Stimulated activated effector memory CD8-positive, alpha-beta T cell treated with anti-CD3 and anti-CD28 coated beads, Interleukin-12 subunit alpha, Interleukin-12 subunit beta, amount 100 ng/mL, for 72 hours (primary cell): Measurements from ENCODE around the gene CACNG1.
A peak's percentile ranks its signal among the peaks of the same experiment; 100 is the strongest.

Source experiments
- ATAC-seq: fragments of 150-1000 bp; cut with Tn5 transposase; 2 replicates; pipeline ENCODE4 v1.10.0; 2021
- DNase-seq, 2 donors: peaks; one replicate each; pipeline ENCODE4 v3.0.0; 2021 to 2022; ENCODE audit warnings: low spot score in 2 of 2
- H3K27ac Mint-ChIP-seq: one replicate; pipeline ENCODE4 v1.8.0; 2022; ENCODE audit warnings: mild to moderate bottlenecking, mixed read lengths
- H3K36me3 Mint-ChIP-seq: one replicate; pipeline ENCODE4 v1.8.0; 2022; ENCODE audit warnings: mild to moderate bottlenecking, mixed read lengths
- H3K4me1 Mint-ChIP-seq: one replicate; pipeline ENCODE4 v1.8.0; 2022; ENCODE audit warnings: mixed read lengths
- H3K4me3 Mint-ChIP-seq: one replicate; pipeline ENCODE4 v1.8.0; 2022; ENCODE audit warnings: mild to moderate bottlenecking, mixed read lengths
- H3K9me3 Mint-ChIP-seq: one replicate; pipeline ENCODE4 v1.8.0; 2022; ENCODE audit warnings: mixed read lengths

The CACNG1 gene

DNA sequence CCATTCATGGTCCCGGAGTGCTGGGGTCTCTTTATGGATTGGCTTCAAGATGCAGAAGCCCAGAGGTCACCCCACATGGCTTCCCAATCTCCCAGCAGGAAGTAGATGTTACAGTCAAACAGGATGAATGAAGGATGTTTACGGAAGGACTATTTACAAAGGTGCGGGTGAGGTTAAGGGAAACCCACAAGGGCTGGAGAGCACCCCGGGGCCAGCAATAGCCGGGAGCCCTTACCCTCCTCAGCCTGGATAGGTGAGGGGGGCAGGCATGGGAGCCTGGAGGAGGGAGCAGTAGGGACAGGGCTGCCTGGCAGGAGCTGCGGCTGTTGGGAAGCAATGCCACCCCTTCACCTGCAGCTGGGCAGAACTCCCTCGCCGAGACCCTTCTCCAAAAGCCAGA is 24.5 kb upstream of the CACNG1 start:
- Mint-ChIP-seq H3K27ac (no peak overlapping the region), H3K4me3 (no peak overlapping the region), H3K9me3 (no peaks in the 10 kb centered on the region), H3K36me3 (no peaks in the 10 kb centered on the region), H3K4me1 (no peaks in the 10 kb centered on the region)
- ATAC-seq (no peak), DNase-seq (no peak)

DNA sequence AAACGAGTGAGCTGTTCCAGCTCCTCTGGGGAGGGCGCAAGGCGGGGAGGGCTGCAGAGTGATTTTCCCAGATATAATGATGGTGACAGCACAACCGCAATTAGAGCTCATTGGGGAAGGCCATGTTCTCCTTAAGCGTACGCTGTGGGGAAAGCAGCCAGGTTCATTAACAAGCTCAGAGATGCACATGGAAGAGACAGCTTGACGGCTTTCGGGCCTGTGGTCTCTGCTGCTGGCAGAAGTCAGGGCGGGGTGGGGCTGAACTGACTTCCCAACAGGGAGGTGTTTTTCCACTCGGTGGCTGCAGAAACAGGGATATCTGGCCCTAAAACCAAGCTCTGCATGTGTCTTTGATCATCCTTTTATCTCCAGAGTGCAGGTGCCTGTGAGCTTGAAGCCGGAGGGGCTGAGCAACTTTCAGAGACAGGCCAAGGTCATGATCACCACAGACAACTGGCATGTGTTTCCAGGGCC is 24.0 kb upstream of the CACNG1 start:
- no peak for ATAC-seq
- Mint-ChIP-seq H3K9me3 (no peaks in the 10 kb centered on the region), H3K4me1 (no peaks in the 10 kb centered on the region), H3K4me3 (no peak overlapping the region), H3K27ac (no peak overlapping the region), H3K36me3 (no peaks in the 10 kb centered on the region)
- DNase-seq, result no peak

DNA sequence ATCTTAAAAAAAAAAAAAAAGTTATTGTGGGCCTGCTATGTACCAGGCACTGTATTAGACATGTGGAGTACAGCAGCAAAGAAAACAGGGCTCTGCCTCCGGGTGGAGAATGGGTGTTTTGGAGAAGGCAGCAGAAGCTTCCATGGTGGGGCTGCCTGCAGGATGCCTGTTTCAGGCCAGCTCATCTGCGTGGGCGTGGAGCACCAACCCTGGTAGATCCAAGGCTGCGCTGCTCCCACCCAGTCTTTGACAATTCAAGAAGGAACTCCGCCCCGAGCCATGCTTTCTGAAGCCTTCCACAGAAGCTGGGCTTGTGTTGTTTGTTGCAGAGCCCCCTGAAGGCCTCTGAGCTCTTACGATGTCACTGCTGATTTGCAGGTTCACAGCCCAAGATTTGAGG is 23.2 kb upstream of the CACNG1 start:
- Mint-ChIP-seq H3K4me1 (no peaks in the 10 kb centered on the region), H3K27ac (no peak overlapping the region), H3K9me3 (no peaks in the 10 kb centered on the region), H3K36me3 (no peaks in the 10 kb centered on the region), H3K4me3 (no peak overlapping the region)
- DNase-seq, result no peak
- no peak for ATAC-seq

DNA sequence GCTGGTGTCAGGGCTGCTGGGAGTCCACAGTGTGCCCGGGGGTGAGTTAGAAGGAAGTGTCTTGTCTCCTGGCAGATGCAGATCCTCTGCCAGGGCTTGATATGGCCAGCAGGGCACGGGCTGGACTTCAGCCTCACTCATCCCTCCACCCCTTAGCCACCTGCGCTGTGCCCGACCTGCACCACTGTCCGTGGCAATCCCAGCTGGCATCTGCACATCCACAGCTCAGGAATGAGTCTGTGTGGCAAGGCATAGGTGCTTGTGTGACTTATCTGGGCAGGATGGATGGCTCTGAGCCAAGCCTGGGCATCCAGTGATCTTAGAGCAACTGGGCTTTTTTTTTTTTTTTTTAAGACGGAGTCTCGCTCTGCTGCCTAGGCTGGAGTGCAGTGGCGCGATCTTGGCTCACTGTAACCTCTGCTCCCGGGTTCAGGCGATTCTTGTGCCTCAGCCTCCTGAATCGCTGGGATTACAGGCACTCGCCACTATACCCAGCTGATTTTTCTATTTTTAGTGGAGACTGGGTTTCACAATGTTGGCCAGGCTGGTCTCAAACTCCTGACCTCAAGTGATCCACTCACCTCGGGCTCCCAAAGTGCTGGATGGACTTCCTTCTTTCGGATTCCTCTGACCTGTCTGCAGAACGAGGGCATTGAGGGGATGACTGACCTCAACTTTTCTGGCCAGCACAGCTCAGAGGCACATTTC is 22.5 kb upstream of the CACNG1 start:
- no peaks in the 10 kb centered on the region for H3K9me3 Mint-ChIP-seq
- ATAC-seq (no peak), DNase-seq (no peak)
- H3K36me3 Mint-ChIP-seq, result no peaks in the 10 kb centered on the region
- H3K4me3 Mint-ChIP-seq, result no peak overlapping the region
- no peaks in the 10 kb centered on the region for H3K4me1 Mint-ChIP-seq
- H3K27ac Mint-ChIP-seq, result no peak overlapping the region

DNA sequence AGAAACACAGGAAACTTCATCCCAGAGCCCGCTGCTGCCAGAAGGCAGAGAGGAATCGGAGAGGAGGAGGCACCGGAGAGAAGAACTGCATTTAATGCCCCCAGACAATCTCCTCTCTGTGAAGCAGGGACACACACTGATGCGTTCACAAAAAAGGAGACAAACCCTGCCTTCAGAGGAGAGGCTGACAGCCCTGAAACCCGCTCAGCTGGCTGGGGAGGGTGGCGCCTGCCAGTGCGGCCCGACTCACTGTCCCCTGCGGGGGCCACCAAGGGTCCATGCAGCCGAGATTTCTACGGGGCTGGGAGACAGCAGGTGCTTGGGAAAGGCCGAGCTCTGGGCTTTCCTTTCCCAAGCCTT is 21.9 kb upstream of the CACNG1 start:
- Mint-ChIP-seq H3K9me3 (no peaks in the 10 kb centered on the region), H3K4me3 (no peak overlapping the region), H3K36me3 (no peaks in the 10 kb centered on the region), H3K27ac (no peak overlapping the region), H3K4me1 (no peaks in the 10 kb centered on the region)
- DNase-seq, result no peak
- ATAC-seq, result no peak

DNA sequence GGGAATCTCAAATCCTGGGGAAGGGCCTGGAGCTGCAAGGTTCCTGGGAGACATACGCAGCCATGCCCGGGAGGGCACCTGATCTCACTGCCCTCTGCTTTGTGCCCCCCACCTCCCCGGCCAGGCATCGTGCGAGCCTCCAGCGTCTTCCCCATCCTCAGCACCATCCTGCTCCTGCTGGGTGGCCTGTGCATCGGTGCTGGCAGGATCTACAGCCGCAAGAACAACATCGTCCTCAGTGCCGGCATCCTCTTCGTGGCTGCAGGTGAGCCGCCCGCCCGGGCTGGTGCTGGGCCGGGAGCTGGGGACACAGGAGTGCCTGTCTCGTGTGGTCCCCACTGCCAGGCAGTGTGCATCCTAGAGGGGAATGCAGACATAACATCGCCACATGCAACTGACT is 19.6 kb upstream of the CACNG1 start:
- Mint-ChIP-seq H3K27ac (no peak overlapping the region), H3K9me3 (no peaks in the 10 kb centered on the region), H3K4me3 (no peak overlapping the region), H3K36me3 (no peaks in the 10 kb centered on the region), H3K4me1 (no peaks in the 10 kb centered on the region)
- ATAC-seq, result no peak
- no peak for DNase-seq

DNA sequence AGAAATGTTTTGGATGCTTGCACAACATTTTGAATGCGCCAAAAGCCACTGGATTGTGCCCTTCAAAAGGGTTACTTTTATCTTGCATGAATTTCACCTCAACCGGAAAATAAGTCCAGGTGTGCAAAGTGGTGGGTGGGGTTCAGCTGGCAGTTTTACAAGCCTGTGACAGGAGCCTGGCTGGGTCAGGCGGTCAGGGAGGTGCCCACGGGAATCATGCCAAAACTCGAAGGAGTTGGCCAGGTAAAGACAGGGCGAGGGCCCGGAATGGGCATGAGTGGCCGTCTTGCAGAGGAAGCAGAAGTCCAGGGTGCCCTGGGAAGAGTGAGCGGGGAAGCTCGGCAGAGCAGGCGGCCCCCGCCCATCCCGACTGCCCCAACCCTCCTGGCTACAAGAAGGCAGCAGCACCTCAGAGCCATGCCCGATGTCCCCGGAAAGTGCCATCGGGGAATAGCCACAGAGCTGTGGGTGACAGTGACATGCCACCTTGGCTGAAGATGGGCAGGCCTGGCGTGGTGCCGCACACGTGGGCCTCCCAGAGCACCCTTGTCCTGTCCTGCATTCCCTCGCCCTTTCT is 19.1 kb upstream of the CACNG1 start:
- no peaks in the 10 kb centered on the region for H3K4me1 Mint-ChIP-seq
- no peak overlapping the region for H3K4me3 Mint-ChIP-seq
- ATAC-seq, result no peak
- H3K36me3 Mint-ChIP-seq, result no peaks in the 10 kb centered on the region
- no peak overlapping the region for H3K27ac Mint-ChIP-seq
- no peaks in the 10 kb centered on the region for H3K9me3 Mint-ChIP-seq
- no peak for DNase-seq

DNA sequence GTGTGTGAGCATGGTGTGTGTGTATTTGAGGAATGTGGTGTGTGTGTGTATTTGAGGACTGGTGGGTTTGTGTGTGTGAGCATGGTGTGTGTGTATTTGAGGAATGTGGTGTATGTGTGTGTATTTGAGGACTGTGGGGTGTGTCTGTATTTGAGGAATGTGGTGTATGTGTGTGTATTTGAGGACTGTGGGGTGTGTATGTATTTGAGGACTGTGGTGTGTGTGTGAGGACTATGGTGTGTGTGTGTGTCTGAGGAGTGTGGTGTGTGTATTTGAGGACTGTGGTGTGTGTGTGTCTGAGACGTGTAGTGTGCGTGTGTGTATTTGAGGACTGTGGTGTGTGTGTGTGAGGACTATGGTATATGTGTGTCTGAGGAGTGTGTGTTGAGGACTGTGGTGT is 18.0 kb upstream of the CACNG1 start:
- Mint-ChIP-seq H3K27ac (no peak overlapping the region), H3K4me1 (no peaks in the 10 kb centered on the region), H3K4me3 (no peak overlapping the region), H3K36me3 (no peaks in the 10 kb centered on the region), H3K9me3 (no peaks in the 10 kb centered on the region)
- no peak for DNase-seq
- no peak for ATAC-seq

DNA sequence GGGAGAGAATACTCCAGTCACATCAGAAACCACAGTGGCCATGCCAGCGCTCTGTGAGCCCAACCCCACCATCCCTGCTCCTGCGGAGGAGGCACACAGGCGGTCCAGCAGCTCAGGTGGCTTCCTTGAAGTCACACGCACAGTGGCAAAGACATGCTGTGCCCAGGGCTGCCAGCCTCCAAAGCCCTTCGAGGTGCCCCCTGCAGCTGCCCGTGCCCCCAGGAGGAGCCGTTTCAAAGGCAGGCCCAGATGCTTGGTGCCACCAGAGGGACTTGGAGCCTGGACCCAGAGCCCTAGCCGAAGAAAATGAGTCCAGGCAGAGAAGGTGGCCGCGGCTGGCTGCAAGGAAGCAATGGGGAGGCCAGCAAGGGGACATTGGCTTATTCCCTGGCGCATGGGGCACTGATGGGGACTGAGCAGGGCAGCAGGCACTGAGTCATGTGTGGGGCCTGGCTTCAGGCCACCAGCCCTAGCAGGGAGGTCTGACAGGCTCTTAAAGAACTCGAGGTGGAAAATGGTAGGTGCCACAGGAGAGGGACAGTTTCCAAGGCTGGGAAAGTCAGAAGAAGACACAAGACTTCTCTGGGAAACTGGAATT is 17.2 kb upstream of the CACNG1 start:
- ATAC-seq (no peak), DNase-seq (no peak)
- Mint-ChIP-seq H3K9me3 (no peaks in the 10 kb centered on the region), H3K4me1 (no peaks in the 10 kb centered on the region), H3K36me3 (no peaks in the 10 kb centered on the region), H3K27ac (no peak overlapping the region), H3K4me3 (no peak overlapping the region)

DNA sequence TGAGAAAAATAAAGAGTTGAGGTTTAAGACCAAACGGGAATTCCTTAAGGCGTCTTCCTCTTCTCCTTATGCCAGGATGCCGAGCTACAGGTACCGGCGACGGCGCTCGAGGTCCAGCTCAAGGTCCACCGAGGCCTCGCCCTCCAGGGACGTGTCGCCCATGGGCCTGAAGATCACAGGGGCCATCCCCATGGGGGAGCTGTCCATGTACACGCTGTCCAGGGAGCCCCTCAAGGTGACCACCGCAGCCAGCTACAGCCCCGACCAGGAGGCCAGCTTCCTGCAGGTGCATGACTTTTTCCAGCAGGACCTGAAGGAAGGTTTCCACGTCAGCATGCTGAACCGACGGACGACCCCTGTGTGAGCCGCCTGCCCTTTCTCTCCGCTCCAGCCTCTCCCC is 13.7 kb upstream of the CACNG1 start:
- ATAC-seq (no peak), DNase-seq (no peak)
- H3K4me3 Mint-ChIP-seq, result no peak overlapping the region
- H3K36me3 Mint-ChIP-seq, result no peaks in the 10 kb centered on the region
- H3K9me3 Mint-ChIP-seq, result no peaks in the 10 kb centered on the region
- peaks cover 4% of the 10 kb centered on the region for H3K4me1 Mint-ChIP-seq
- no peak overlapping the region for H3K27ac Mint-ChIP-seq

DNA sequence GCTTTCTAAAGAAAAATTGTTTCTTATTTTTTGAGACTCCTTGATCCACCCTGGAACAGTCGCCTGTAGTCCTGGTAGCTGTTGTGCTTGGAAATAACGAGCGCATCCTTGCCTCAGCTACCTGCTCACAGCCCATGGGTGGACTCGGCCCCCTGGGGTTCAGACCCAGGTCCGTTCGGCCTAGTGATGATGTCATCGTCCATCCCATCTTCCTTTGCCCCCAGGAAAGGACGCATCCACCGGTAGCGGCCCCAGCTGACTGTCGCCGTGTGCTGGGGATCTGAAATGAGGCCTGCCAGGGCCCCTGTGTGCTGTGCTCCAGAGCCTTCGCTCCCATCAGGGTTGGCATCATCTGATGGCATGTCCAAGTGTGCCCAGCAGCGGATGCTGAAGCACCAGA is 12.0 kb upstream of the CACNG1 start:
- no peak for ATAC-seq
- Mint-ChIP-seq H3K27ac (no peak overlapping the region), H3K4me3 (no peak overlapping the region), H3K4me1 (peaks cover 6% of the 10 kb centered on the region), H3K9me3 (no peaks in the 10 kb centered on the region), H3K36me3 (no peaks in the 10 kb centered on the region)
- no peak for DNase-seq

DNA sequence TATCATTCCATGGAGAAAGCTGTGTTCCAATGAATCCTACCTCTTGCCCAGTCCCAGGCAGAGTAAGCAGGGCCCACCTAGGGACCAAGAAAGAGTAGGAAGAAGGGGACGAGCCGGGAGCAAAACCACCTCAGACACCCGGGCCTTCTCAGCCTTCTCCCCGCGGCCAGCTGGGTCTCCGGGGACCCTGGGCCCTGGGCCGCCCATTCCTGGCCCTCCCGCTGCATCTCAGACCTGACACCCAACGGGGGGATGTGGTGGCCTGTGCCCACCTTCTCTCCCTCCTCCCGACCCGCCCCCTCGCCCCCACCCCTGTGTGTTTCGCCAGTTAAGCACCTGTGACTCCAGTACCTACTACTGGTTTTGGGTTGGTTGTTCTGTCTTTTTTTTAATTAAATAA is 11.4 kb upstream of the CACNG1 start:
- no peak for ATAC-seq
- Mint-ChIP-seq H3K9me3 (no peaks in the 10 kb centered on the region), H3K36me3 (no peaks in the 10 kb centered on the region), H3K4me1 (peaks cover 6% of the 10 kb centered on the region), H3K4me3 (no peak overlapping the region), H3K27ac (no peak overlapping the region)
- DNase-seq, result no peak

DNA sequence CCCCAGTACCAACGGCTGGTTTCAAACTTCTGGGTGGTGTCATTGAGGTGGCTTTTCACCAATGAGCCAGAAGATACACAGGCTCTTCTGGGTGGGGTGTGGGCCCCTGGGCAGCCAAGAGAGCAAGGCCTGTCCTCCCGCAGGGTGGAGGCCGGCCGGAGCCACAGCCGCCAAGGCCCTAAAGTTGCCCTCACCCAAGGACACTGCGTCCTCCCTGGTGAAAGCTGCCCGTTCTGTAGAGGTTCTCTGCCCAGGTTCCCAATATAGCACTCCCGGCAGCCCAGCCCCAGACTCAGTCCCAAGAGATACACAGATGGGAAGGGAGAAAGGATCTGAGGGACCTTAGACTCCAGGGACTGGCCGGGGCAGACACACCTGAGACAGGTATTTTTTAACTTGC is 10.7 kb upstream of the CACNG1 start:
- no peaks in the 10 kb centered on the region for H3K36me3 Mint-ChIP-seq
- DNase-seq (no peak), ATAC-seq (no peak)
- H3K27ac Mint-ChIP-seq, result no peak overlapping the region
- no peaks in the 10 kb centered on the region for H3K9me3 Mint-ChIP-seq
- H3K4me3 Mint-ChIP-seq, result no peak overlapping the region
- peaks cover 6% of the 10 kb centered on the region for H3K4me1 Mint-ChIP-seq

DNA sequence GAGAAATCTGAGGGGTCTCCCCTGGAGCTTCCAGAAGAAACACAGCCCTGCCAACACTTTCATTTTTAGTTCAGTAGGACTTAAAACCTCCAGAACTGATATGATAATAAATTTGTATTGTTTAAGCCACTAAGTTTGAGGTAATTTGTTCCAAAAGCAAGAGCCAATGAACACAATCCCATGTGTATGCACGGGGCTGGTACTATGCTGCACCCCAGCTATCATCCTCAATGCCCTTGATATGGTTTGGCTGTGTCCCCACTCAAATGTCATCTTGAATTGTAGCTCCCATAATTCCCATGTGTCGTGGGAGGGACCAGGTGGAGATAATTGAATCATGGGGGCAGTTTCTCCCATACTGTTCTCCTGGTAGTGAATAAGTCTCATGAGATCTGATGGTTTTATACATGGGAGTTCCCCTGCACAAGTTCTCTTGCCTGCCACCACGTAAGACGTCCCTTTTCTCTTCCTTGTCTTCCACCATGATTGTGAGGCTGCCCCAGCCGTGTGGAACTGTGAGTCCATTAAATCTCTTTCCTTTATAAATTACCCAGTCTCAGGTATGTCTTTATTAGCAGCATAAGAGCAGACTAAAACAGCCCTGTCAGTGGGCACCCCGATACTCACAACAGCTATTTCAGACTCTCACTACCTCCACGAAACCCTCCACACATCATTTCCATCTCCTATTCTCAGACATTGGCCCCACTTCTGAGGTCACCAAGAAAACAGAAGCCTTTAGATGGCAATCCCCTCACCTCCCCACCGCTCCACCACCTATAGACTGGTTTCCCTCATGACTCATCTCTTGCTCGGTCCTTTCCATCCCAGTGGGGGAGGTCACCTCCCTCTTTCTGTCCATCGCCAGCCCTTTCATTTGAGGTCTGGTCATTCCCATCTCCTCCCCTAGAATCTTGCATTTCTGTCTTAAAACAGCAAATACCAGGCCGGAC is 8.9 kb upstream of the CACNG1 start:
- Mint-ChIP-seq H3K27ac (no peak overlapping the region), H3K4me1 (peaks cover 6% of the 10 kb centered on the region), H3K4me3 (peak overlapping the region; percentile 2), H3K36me3 (no peaks in the 10 kb centered on the region), H3K9me3 (no peaks in the 10 kb centered on the region)
- ATAC-seq (peak; percentile 70), DNase-seq (peak in 1 of 2 donors; percentile 52)

DNA sequence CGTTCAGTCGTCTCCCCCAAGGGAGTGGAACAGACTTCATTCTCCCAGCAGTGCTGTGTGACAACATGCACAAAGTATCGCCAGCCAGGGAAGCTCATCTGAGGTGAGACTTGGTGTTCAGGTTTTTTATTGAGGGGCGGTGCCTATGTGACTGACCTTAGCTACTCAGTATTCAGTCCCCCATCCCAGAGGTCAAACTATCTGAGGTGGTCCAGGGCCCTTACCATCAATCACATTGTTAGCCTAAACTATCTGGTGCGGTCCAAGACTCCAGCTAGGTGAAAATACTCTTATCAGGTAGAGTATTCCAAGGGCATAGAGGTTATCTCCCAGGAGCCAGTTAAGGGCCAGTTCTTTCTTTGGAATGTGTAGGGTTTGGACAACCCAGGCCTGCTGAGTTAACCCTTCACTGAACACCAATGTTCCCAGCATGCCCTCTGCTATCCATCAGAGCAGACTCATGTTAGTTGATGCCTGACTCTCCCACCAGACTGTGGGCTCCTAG is 5.4 kb upstream of the CACNG1 start:
- DNase-seq, result no peak
- Mint-ChIP-seq H3K36me3 (no peaks in the 10 kb centered on the region), H3K4me1 (peaks cover 6% of the 10 kb centered on the region), H3K27ac (no peak overlapping the region), H3K9me3 (no peaks in the 10 kb centered on the region), H3K4me3 (no peak overlapping the region)
- no peak for ATAC-seq
